Endothelial cell of umbilical vein (primary cell): Measurements from ENCODE around the gene SMAD9.

Experiments
- CTCF ChIP-seq, 2 donors: IDR thresholded peaks; 1 replicate in 1 of 2; 2 replicates in 1 of 2; pipeline ENCODE4 v1.5.1; 2011; ENCODE audit warnings: low read length in 2 of 2, mild to moderate bottlenecking in 2 of 2, moderate library complexity in 2 of 2, control low read depth in 1 of 2, inconsistent platforms in 1 of 2, low read depth in 1 of 2; ENCODE audit not compliant: insufficient read depth in 1 of 2; ENCODE audit errors: extremely low read depth in 1 of 2
- EZH2 ChIP-seq: IDR thresholded peaks from 2 replicates; pipeline ENCODE4 v1.6.1; 2012; ENCODE audit warnings: borderline replicate concordance, low read depth, mild to moderate bottlenecking, moderate library complexity, low read length, inconsistent platforms; ENCODE audit not compliant: severe bottlenecking
- FOS ChIP-seq: IDR thresholded peaks from 2 replicates; pipeline ENCODE4 v1.6.1; 2011; ENCODE audit warnings: mild to moderate bottlenecking, low read length, moderate library complexity, borderline replicate concordance; ENCODE audit not compliant: insufficient read depth
- GATA2 ChIP-seq: IDR thresholded peaks from 2 replicates; pipeline ENCODE4 v1.7.0; 2011; ENCODE audit warnings: low read depth, mild to moderate bottlenecking, moderate library complexity, mixed read lengths, low read length; ENCODE audit not compliant: insufficient read length, insufficient read depth
- MAX ChIP-seq: IDR thresholded peaks from 2 replicates; pipeline ENCODE4 v1.6.1; 2011; ENCODE audit not compliant: insufficient read depth, insufficient read length
- MYC ChIP-seq: IDR thresholded peaks from one replicate; pipeline ENCODE4 v1.6.1; 2011; ENCODE audit warnings: mild to moderate bottlenecking, low read depth, low read length
- POLR2A ChIP-seq: IDR thresholded peaks from 2 replicates; pipeline ENCODE4 v1.6.1; 2012; ENCODE audit warnings: low read depth, mild to moderate bottlenecking, control low read depth, low read length
- POLR2AphosphoS5 ChIP-seq: IDR thresholded peaks from 2 replicates; pipeline ENCODE4 v1.6.1; 2012; ENCODE audit warnings: low read depth, mild to moderate bottlenecking, control low read depth, low read length, moderate library complexity; ENCODE audit not compliant: insufficient read depth

- TF ChIP-seq POLR2AphosphoS5 (no peak), POLR2A (no peak), CTCF (IDR thresholded peaks at IDR 0.05; ENCODE audit: extremely low read depth in 1 of 2, insufficient read depth in 1 of 2, low read depth in 1 of 2, low read length in 2 of 2) (no peak), MYC (no peak), EZH2 (no peak), GATA2 (no peak), MAX (no peak), FOS (no peak)
Measured at GRCh38 chr13:36921631-36922301, 1.7 kb upstream of the SMAD9 start.
